Glutamatergic neuron (in vitro differentiated cells): ENCODE results near the gene SLC44A4. TPM values are rescaled to one million over a fixed set of nuclear protein-coding genes. Genes with fewer than 3 reads are reported as not detected.
A peak's percentile ranks its signal among the peaks of the same experiment; 100 is the strongest.
"Not testable (repeated sequence)": the region's sequence is repeated elsewhere in the genome, so short reads cannot be mapped to it uniquely, and the experiment has no call there.

Experiments
- DNase-seq: peaks from one replicate; pipeline ENCODE4 v3.0.0; 2022
- H3K27ac Mint-ChIP-seq: one replicate; pipeline ENCODE4 v1.8.0; 2020; ENCODE audit warnings: mild to moderate bottlenecking, mixed read lengths, inconsistent platforms; ENCODE audit not compliant: unreplicated experiment
- H3K27me3 Mint-ChIP-seq: one replicate; pipeline ENCODE4 v1.8.0; 2020; ENCODE audit warnings: mild to moderate bottlenecking, moderate library complexity, mixed read lengths, inconsistent platforms; ENCODE audit not compliant: unreplicated experiment
- H3K36me3 Mint-ChIP-seq: one replicate; pipeline ENCODE4 v1.8.0; 2020; ENCODE audit warnings: mild to moderate bottlenecking, mixed read lengths, inconsistent platforms; ENCODE audit not compliant: unreplicated experiment
- H3K4me1 Mint-ChIP-seq: one replicate; pipeline ENCODE4 v1.8.0; 2020; ENCODE audit warnings: mild to moderate bottlenecking, low read depth, mixed read lengths, inconsistent platforms; ENCODE audit not compliant: unreplicated experiment
- H3K4me3 Mint-ChIP-seq: one replicate; pipeline ENCODE4 v1.8.0; 2020; ENCODE audit warnings: mild to moderate bottlenecking, mixed read lengths, inconsistent platforms; ENCODE audit not compliant: unreplicated experiment
- H3K9me3 Mint-ChIP-seq: one replicate; pipeline ENCODE4 v1.8.0; 2020; ENCODE audit warnings: mild to moderate bottlenecking, moderate library complexity, mixed read lengths, inconsistent platforms; ENCODE audit not compliant: unreplicated experiment
- total RNA-seq: library from RNA; stranded (reverse); fragmentation: NEBNext Ultra II Directional; extraction: Animal tissue kit (Norgen Biotek cat#: 25700); gene quantifications from one replicate; pipeline ENCODE4 v1.2.1, GENCODE V29; 2021; ENCODE audit not compliant: unreplicated experiment
- TF ChIP-seq, protein P1 (sequence below): fragments of 200-600 bp; sonication (generic); IDR thresholded peaks from one replicate; pipeline ENCODE4 v1.5.0; 2021; ENCODE audit not compliant: partially characterized antibody, unreplicated experiment

Gene SLC44A4
- total RNA-seq, 1 donor from 2014 or later = not detected

- Mint-ChIP-seq H3K9me3 (no peaks in the 10 kb centered on the region), H3K27me3 (peaks cover 4% of the 10 kb centered on the region), H3K4me3 (no peak overlapping the region), H3K4me1 (no peaks in the 10 kb centered on the region), H3K36me3 (no peaks in the 10 kb centered on the region), H3K27ac (no peak overlapping the region)
- no peak for DNase-seq
- TF ChIP-seq, protein P1, sequence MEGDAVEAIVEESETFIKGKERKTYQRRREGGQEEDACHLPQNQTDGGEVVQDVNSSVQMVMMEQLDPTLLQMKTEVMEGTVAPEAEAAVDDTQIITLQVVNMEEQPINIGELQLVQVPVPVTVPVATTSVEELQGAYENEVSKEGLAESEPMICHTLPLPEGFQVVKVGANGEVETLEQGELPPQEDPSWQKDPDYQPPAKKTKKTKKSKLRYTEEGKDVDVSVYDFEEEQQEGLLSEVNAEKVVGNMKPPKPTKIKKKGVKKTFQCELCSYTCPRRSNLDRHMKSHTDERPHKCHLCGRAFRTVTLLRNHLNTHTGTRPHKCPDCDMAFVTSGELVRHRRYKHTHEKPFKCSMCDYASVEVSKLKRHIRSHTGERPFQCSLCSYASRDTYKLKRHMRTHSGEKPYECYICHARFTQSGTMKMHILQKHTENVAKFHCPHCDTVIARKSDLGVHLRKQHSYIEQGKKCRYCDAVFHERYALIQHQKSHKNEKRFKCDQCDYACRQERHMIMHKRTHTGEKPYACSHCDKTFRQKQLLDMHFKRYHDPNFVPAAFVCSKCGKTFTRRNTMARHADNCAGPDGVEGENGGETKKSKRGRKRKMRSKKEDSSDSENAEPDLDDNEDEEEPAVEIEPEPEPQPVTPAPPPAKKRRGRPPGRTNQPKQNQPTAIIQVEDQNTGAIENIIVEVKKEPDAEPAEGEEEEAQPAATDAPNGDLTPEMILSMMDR = no peak
These were observed 31.4 kb downstream of the SLC44A4 start for GRCh38 chr6:31847276-31847978.

DNA sequence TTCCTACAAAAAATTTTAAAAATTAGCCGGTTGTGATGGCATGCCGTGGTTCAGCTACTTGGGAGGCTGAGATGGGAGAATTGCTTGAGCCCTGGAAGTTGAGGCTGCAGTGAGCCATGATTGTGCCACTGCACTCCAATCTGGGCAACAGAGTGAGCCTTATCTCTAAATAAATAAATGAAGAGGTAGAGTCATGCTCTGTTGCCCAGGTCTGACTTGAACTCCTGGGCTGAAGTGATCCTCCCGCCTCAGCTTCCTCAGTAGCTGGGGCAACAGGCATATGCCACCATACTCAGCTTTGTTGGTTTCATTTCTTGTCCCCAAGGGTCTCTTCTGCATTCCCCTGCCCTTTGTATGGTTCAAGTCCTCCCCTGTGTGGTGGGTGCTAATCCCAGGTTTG is 34.3 kb downstream of the SLC44A4 start:
- Mint-ChIP-seq H3K4me1 (no peaks in the 10 kb centered on the region), H3K36me3 (no peaks in the 10 kb centered on the region), H3K27ac (no peak overlapping the region), H3K27me3 (peaks cover 5% of the 10 kb centered on the region), H3K4me3 (no peak overlapping the region), H3K9me3 (peaks cover 2% of the 10 kb centered on the region)
- TF ChIP-seq, protein P1 = no peak
- DNase-seq = no peak

- DNase-seq = no peak
- Mint-ChIP-seq H3K4me1 (peaks cover 5% of the 10 kb centered on the region), H3K9me3 (peaks cover 2% of the 10 kb centered on the region), H3K27ac (no peak overlapping the region), H3K27me3 (peaks cover 5% of the 10 kb centered on the region), H3K4me3 (no peak overlapping the region), H3K36me3 (no peaks in the 10 kb centered on the region)
- TF ChIP-seq, protein P1 = no peak
These were observed 36.7 kb downstream of the SLC44A4 start for GRCh38 chr6:31842053-31842452.

DNA sequence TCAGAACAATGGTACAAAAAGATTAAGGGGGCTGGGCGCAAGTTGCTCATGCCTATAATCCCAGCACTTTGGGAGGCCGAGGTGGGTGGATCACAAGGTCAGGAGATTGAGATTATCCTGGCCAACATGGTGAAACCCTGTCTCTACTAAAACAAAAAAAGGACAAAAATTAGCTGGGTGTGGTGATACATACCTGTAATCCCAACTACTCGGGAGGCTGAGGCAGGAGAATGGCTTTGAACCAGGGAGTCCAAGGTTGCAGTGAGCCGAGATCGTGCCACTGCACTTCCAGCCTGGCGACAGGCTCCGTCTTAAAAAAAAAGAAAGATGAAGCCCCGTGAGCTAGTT is 39.0 kb downstream of the SLC44A4 start:
- not testable (repeated sequence) for H3K27ac Mint-ChIP-seq, H3K36me3 Mint-ChIP-seq, H3K9me3 Mint-ChIP-seq, DNase-seq, H3K4me3 Mint-ChIP-seq
- peaks cover 16% of the 10 kb centered on the region for H3K4me1 Mint-ChIP-seq
- H3K27me3 Mint-ChIP-seq = peaks cover 16% of the 10 kb centered on the region

GRCh38 chr6:31838968-31839367 is 39.8 kb downstream of the SLC44A4 start:
- Mint-ChIP-seq H3K27ac (peak overlapping the region; percentile 22), H3K4me1 (peaks cover 16% of the 10 kb centered on the region), H3K9me3 (peaks cover 11% of the 10 kb centered on the region), H3K27me3 (peaks cover 19% of the 10 kb centered on the region), H3K4me3 (peak overlapping the region; percentile 23), H3K36me3 (no peaks in the 10 kb centered on the region)
- TF ChIP-seq, protein P1 = no peak
- no peak for DNase-seq

DNA sequence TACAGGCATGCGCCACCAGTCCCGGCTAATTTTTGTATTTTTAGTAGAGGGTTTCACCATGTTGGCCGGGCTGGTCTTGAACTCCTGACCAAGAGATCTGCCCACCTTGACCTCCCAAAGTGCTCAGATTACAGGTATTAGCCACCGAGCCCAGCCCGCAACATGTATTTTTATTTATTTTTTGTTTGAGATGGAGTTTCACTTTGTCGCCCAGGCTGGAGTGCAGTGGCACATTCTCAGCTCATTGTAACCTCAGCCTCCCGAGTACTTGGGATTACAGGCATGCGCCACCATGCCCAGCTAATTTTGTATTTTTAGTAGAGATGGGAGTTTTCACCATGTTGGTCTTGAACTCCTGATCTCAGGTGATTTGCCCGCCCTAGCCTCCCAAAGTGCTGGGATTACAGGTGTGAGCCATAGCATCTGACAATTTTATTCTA is 40.7 kb downstream of the SLC44A4 start:
- Mint-ChIP-seq H3K9me3 (peaks cover 11% of the 10 kb centered on the region), H3K4me1 (peaks cover 16% of the 10 kb centered on the region), H3K27me3 (peaks cover 19% of the 10 kb centered on the region)
- not testable (repeated sequence) for H3K4me3 Mint-ChIP-seq, H3K27ac Mint-ChIP-seq, DNase-seq, H3K36me3 Mint-ChIP-seq
